Activated CD4-positive, alpha-beta T cell treated with anti-CD3 and anti-CD28 coated beads, Interleukin-2, amount 10 ng/mL, durations not matched to agents 7 days and 5 days (primary cell): ENCODE measurements around the gene TFDP3. TPM values are rescaled to one million over a fixed set of nuclear protein-coding genes. Genes with fewer than 3 reads are reported as not detected.

Experiments
- CTCF ChIA-PET: fragments of 350-600 bp; sonication (Branson Sonifier 250); formaldehyde crosslinking; loops from one replicate; lab custom pipeline; 2021; ENCODE audit warnings: antibody characterized with exemption; lab: Charles Lee
- POLR2A ChIA-PET: fragments of 350-600 bp; sonication (Branson Sonifier 250); formaldehyde crosslinking; loops from one replicate; lab custom pipeline; 2021; ENCODE audit warnings: antibody characterized with exemption; lab: Charles Lee
- DNase-seq: peaks from one replicate; pipeline ENCODE4 v3.0.0-alpha.2; 2020
- H3K27ac Mint-ChIP-seq: one replicate; pipeline ENCODE4 v1.8.0; 2021; ENCODE audit warnings: mild to moderate bottlenecking, moderate library complexity, mixed read lengths
- H3K27me3 Mint-ChIP-seq: one replicate; pipeline ENCODE4 v1.8.0; 2021; ENCODE audit warnings: mixed read lengths
- H3K36me3 Mint-ChIP-seq: one replicate; pipeline ENCODE4 v1.8.0; 2021; ENCODE audit warnings: low read depth, mixed read lengths
- H3K4me1 Mint-ChIP-seq: one replicate; pipeline ENCODE4 v1.8.0; 2021; ENCODE audit warnings: mixed read lengths
- H3K4me3 Mint-ChIP-seq: one replicate; pipeline ENCODE4 v1.8.0; 2021; ENCODE audit warnings: mild to moderate bottlenecking, moderate library complexity, mixed read lengths
- H3K9me3 Mint-ChIP-seq: one replicate; pipeline ENCODE4 v1.8.0; 2021; ENCODE audit warnings: mixed read lengths
- total RNA-seq, 2 experiments: library from RNA; stranded (reverse); gene quantifications; one replicate each; pipeline ENCODE4 v1.2.3, GENCODE V29; 2021

Gene TFDP3
- not detected for total RNA-seq

- ChIA-PET POLR2A (no interaction called here), CTCF (no interaction called here)
- Mint-ChIP-seq H3K27ac (no peak within 1 kb of the TSS), H3K4me1 (no peaks in the 10 kb centered on the region), H3K27me3 (peaks cover 2% of the 10 kb centered on the region), H3K9me3 (no peaks in the 10 kb centered on the region), H3K4me3 (no peak within 1 kb of the TSS), H3K36me3 (no peaks in the 10 kb centered on the region)
- no peak for DNase-seq
These were observed at the start of gene TFDP3 for GRCh38 chrX:133218329-133218728. Gene TFDP3, minus strand, starts transcription at chrX:133218354. Its CDS starts 95 bp downstream, at chrX:133218259.

- Mint-ChIP-seq H3K36me3 (no peaks in the 10 kb centered on the region), H3K9me3 (no peaks in the 10 kb centered on the region), H3K4me3 (no peak overlapping the region), H3K27ac (no peak overlapping the region), H3K27me3 (no peaks in the 10 kb centered on the region), H3K4me1 (no peaks in the 10 kb centered on the region)
- POLR2A ChIA-PET, result no interaction called here
- CTCF ChIA-PET, result no interaction called here
- DNase-seq, result no peak
These were observed 49.5 kb upstream of the TFDP3 start for GRCh38 chrX:133267621-133268020.

DNA sequence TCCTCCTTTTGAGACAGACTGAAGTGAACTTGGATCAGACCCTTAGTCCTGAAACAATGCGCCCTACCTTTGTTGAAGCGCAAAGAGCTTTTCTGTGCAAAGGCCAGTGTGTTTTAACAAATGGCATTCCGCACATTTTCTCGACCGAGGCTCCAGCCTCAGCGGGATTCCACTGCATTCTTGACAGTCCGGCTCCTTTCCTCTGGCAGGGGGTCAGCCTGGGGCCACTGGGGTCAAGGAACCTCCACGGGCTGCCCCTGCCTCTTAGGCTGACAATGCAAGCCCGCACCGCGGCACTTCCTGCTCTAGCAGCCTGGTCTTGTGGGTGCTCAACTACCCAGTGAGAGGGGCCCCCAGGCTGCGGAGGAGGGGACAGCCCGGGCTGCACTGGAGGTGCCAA lies 47.2 kb upstream of the TFDP3 start:
- POLR2A ChIA-PET, result no interaction called here
- H3K4me3 Mint-ChIP-seq, result no peak overlapping the region
- no peaks in the 10 kb centered on the region for H3K27me3 Mint-ChIP-seq
- no peaks in the 10 kb centered on the region for H3K36me3 Mint-ChIP-seq
- H3K9me3 Mint-ChIP-seq, result no peaks in the 10 kb centered on the region
- H3K4me1 Mint-ChIP-seq, result no peaks in the 10 kb centered on the region
- no peak for DNase-seq
- CTCF ChIA-PET, result interaction anchor here (0.7 kb wide), 1 partner anchor 28 kb away, joined by 3 read pairs; no protein-coding TSS in a partner anchor
- H3K27ac Mint-ChIP-seq, result no peak overlapping the region

GRCh38 chrX:133258481-133258880 lies 40.3 kb upstream of the TFDP3 start:
- no peak overlapping the region for H3K4me3 Mint-ChIP-seq
- H3K9me3 Mint-ChIP-seq, result no peaks in the 10 kb centered on the region
- no peaks in the 10 kb centered on the region for H3K36me3 Mint-ChIP-seq
- ChIA-PET CTCF (no interaction called here), POLR2A (no interaction called here)
- no peak for DNase-seq
- H3K27me3 Mint-ChIP-seq, result no peaks in the 10 kb centered on the region
- H3K4me1 Mint-ChIP-seq, result no peaks in the 10 kb centered on the region
- H3K27ac Mint-ChIP-seq, result no peak overlapping the region

GRCh38 chrX:133254666-133255065 lies 36.5 kb upstream of the TFDP3 start:
- CTCF ChIA-PET, result no interaction called here
- H3K36me3 Mint-ChIP-seq, result no peaks in the 10 kb centered on the region
- no peaks in the 10 kb centered on the region for H3K9me3 Mint-ChIP-seq
- no peak overlapping the region for H3K4me3 Mint-ChIP-seq
- DNase-seq, result no peak
- no peak overlapping the region for H3K27ac Mint-ChIP-seq
- no peaks in the 10 kb centered on the region for H3K4me1 Mint-ChIP-seq
- POLR2A ChIA-PET, result no interaction called here
- no peaks in the 10 kb centered on the region for H3K27me3 Mint-ChIP-seq

DNA sequence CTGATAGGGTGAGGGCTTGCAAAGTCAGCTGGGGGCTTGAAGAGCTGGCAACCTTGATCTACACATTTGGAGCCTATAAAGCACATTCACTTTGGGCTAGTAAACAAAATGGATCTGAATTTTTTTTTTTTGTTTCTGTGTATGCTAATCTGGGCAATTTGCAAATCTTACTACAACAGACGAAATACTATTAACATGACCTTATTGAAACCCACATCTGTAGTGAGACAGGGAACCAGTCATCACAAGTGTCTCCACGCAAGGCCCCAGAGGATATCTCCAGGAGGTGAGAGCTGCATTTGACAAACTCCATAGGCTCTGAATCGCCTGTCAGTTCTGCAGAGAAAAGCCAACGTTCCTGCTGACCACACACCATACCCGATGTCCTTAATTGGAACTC lies 33.0 kb upstream of the TFDP3 start:
- POLR2A ChIA-PET, result no interaction called here
- H3K4me3 Mint-ChIP-seq, result no peak overlapping the region
- no peaks in the 10 kb centered on the region for H3K4me1 Mint-ChIP-seq
- H3K36me3 Mint-ChIP-seq, result no peaks in the 10 kb centered on the region
- DNase-seq, result no peak
- no peak overlapping the region for H3K27ac Mint-ChIP-seq
- H3K9me3 Mint-ChIP-seq, result peaks cover 2% of the 10 kb centered on the region
- CTCF ChIA-PET, result interaction anchor here (0.5 kb wide), 1 partner anchor 12 kb away, joined by 3 read pairs; no protein-coding TSS in a partner anchor
- H3K27me3 Mint-ChIP-seq, result no peaks in the 10 kb centered on the region

- peaks cover 2% of the 10 kb centered on the region for H3K9me3 Mint-ChIP-seq
These were observed 32.3 kb upstream of the TFDP3 start for GRCh38 chrX:133250184-133251100.

GRCh38 chrX:133249266-133250058 lies 31.3 kb upstream of the TFDP3 start:
- ChIA-PET CTCF (no interaction called here), POLR2A (no interaction called here)
- H3K4me1 Mint-ChIP-seq, result no peaks in the 10 kb centered on the region
- DNase-seq, result no peak
- H3K27ac Mint-ChIP-seq, result no peak overlapping the region
- no peaks in the 10 kb centered on the region for H3K27me3 Mint-ChIP-seq
- H3K4me3 Mint-ChIP-seq, result no peak overlapping the region
- peaks cover 2% of the 10 kb centered on the region for H3K9me3 Mint-ChIP-seq
- H3K36me3 Mint-ChIP-seq, result no peaks in the 10 kb centered on the region

More at GRCh38 chrX:133250184-133251100, 32.3 kb upstream of the TFDP3 start:
- no peaks in the 10 kb centered on the region for H3K27me3 Mint-ChIP-seq
- ChIA-PET POLR2A (no interaction called here), CTCF (interaction anchor here (0.5 kb wide), 1 partner anchor 12 kb away, joined by 3 read pairs; no protein-coding TSS in a partner anchor)
- no peak overlapping the region for H3K4me3 Mint-ChIP-seq
- H3K27ac Mint-ChIP-seq, result no peak overlapping the region
- DNase-seq, result no peak
- H3K36me3 Mint-ChIP-seq, result no peaks in the 10 kb centered on the region
- H3K4me1 Mint-ChIP-seq, result no peaks in the 10 kb centered on the region

- no peak overlapping the region for H3K4me3 Mint-ChIP-seq
These were observed 30.0 kb upstream of the TFDP3 start for GRCh38 chrX:133248177-133248576.

GRCh38 chrX:133246921-133247320 lies 28.8 kb upstream of the TFDP3 start:
- Mint-ChIP-seq H3K4me3 (no peak overlapping the region), H3K9me3 (peaks cover 2% of the 10 kb centered on the region), H3K27ac (no peak overlapping the region), H3K27me3 (no peaks in the 10 kb centered on the region), H3K36me3 (no peaks in the 10 kb centered on the region), H3K4me1 (no peaks in the 10 kb centered on the region)
- CTCF ChIA-PET, result no interaction called here
- POLR2A ChIA-PET, result no interaction called here
- no peak for DNase-seq

More at GRCh38 chrX:133248177-133248576, 30.0 kb upstream of the TFDP3 start:
- DNase-seq, result no peak
- ChIA-PET POLR2A (no interaction called here), CTCF (no interaction called here)
- Mint-ChIP-seq H3K9me3 (peaks cover 2% of the 10 kb centered on the region), H3K27me3 (no peaks in the 10 kb centered on the region), H3K4me1 (no peaks in the 10 kb centered on the region), H3K27ac (no peak overlapping the region), H3K36me3 (no peaks in the 10 kb centered on the region)

- Mint-ChIP-seq H3K4me3 (no peak overlapping the region), H3K36me3 (no peaks in the 10 kb centered on the region), H3K27me3 (no peaks in the 10 kb centered on the region), H3K9me3 (no peaks in the 10 kb centered on the region), H3K27ac (no peak overlapping the region), H3K4me1 (no peaks in the 10 kb centered on the region)
- DNase-seq, result no peak
- ChIA-PET CTCF (no interaction called here), POLR2A (no interaction called here)
These were observed 17.7 kb upstream of the TFDP3 start for GRCh38 chrX:133235830-133236229.

- DNase-seq, result no peak
- CTCF ChIA-PET, result interaction anchor here (0.6 kb wide), 1 partner anchor 1133 kb away, joined by 3 read pairs; no protein-coding TSS in a partner anchor
- no peaks in the 10 kb centered on the region for H3K36me3 Mint-ChIP-seq
These were observed 14.2 kb upstream of the TFDP3 start for GRCh38 chrX:133232331-133232730.

DNA sequence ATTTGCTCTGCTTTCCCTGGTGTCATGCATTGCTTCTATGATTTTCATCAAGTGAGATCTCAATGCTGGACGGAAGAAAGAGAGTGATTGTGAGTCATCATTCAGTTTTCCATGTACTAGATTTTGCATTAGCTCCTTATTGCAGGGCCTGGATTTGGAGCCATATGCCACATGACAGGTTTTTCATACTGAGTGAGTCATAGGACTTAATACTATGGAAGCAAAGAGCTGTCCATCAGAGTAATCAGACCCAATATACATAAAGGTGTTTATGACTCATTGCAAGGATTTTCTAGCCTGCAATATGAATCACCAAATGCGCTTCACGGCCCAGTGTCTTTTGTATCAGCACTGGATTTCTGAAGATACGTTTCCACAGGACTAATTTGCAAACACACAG lies 11.2 kb upstream of the TFDP3 start:
- H3K4me3 Mint-ChIP-seq, result no peak overlapping the region
- POLR2A ChIA-PET, result no interaction called here
- no peaks in the 10 kb centered on the region for H3K9me3 Mint-ChIP-seq
- no peak for DNase-seq
- H3K36me3 Mint-ChIP-seq, result no peaks in the 10 kb centered on the region
- no peak overlapping the region for H3K27ac Mint-ChIP-seq
- no peaks in the 10 kb centered on the region for H3K27me3 Mint-ChIP-seq
- CTCF ChIA-PET, result no interaction called here
- no peaks in the 10 kb centered on the region for H3K4me1 Mint-ChIP-seq

More at GRCh38 chrX:133232331-133232730, 14.2 kb upstream of the TFDP3 start:
- no peaks in the 10 kb centered on the region for H3K9me3 Mint-ChIP-seq
- no peaks in the 10 kb centered on the region for H3K4me1 Mint-ChIP-seq
- no peak overlapping the region for H3K27ac Mint-ChIP-seq
- H3K27me3 Mint-ChIP-seq, result no peaks in the 10 kb centered on the region
- POLR2A ChIA-PET, result no interaction called here
- no peak overlapping the region for H3K4me3 Mint-ChIP-seq
